Vagina (tissue), 2 donors: ENCODE data around the gene GDF15.

Source experiments
- CTCF ChIP-seq, 3 experiments: fragments of 450-650 bp in 2 of 3; fragments of 200-600 bp in 1 of 3; sonication (generic) in 1 of 3; IDR thresholded peaks; one replicate each; pipeline ENCODE4 v1.5.1; 2017 to 2019; ENCODE audit warnings: antibody characterized with exemption in 3 of 3, mild to moderate bottlenecking in 2 of 3, moderate library complexity in 2 of 3
- POLR2A ChIP-seq, 2 donors: fragments of 450-650 bp; IDR thresholded peaks; one replicate each; pipeline ENCODE4 v1.6.1; 2017; ENCODE audit warnings: antibody characterized with exemption in 2 of 2, mild to moderate bottlenecking in 2 of 2, moderate library complexity in 2 of 2

GRCh38 chr19:18397242-18398202, 11.6 kb downstream of the GDF15 start, which contains the start of gene LRRC25:
- no peak for TF ChIP-seq POLR2A (IDR thresholded peaks at IDR 0.05)
- no peak for TF ChIP-seq CTCF (IDR thresholded peaks at IDR 0.05)
